Activated T-cell treated with anti-CD3 and anti-CD28 coated beads, Interleukin-2, amount 50 U/mL, for 72 hours (primary cell): Measurements from ENCODE around the gene CTNNA2. TPM values are rescaled to one million over a fixed set of nuclear protein-coding genes. Genes with fewer than 3 reads are reported as not detected.

Source experiments
- ATAC-seq, 2 donors: fragments of 150-1000 bp; cut with Tn5 transposase; replicated peaks in 1 of 2; 2 replicates each; pipeline ENCODE4 v1.10.0; 2021; ENCODE audit warnings: moderate library complexity in 2 of 2, mild to moderate bottlenecking in 1 of 2
- DNase-seq, 2 donors: peaks; one replicate each; pipeline ENCODE4 v3.0.0; 2021 to 2022; ENCODE audit warnings: mixed read lengths in 1 of 2
- H3K27ac Mint-ChIP-seq: one replicate; pipeline ENCODE4 v1.8.0; 2022; ENCODE audit warnings: mild to moderate bottlenecking, moderate library complexity, mixed read lengths
- H3K27me3 Mint-ChIP-seq: one replicate; pipeline ENCODE4 v1.8.0; 2022; ENCODE audit warnings: low read depth, mixed read lengths
- H3K36me3 Mint-ChIP-seq, 2 donors: one replicate each; pipeline ENCODE4 v1.8.0; 2022; ENCODE audit warnings: mixed read lengths in 2 of 2, mild to moderate bottlenecking in 1 of 2; ENCODE audit not compliant: insufficient read depth in 2 of 2
- H3K4me1 Mint-ChIP-seq: one replicate; pipeline ENCODE4 v1.8.0; 2022; ENCODE audit warnings: low read depth, mixed read lengths
- H3K4me3 Mint-ChIP-seq, 2 donors: one replicate each; pipeline ENCODE4 v1.8.0; 2022; ENCODE audit warnings: mild to moderate bottlenecking in 2 of 2, mixed read lengths in 2 of 2, moderate library complexity in 2 of 2
- H3K9me3 Mint-ChIP-seq, 2 donors: one replicate each; pipeline ENCODE4 v1.8.0; 2022; ENCODE audit warnings: mixed read lengths in 2 of 2
- total RNA-seq, 2 donors: library from RNA; stranded (reverse); gene quantifications; one replicate each; pipeline ENCODE4 v1.2.3, GENCODE V29; 2022

Gene CTNNA2
- total RNA-seq, 2 donors from 2014 or later = not detected

- Mint-ChIP-seq H3K36me3 (peaks cover 3 to 4% of the 10 kb centered on the region in 2 donors), H3K27ac (no peak overlapping the region), H3K27me3 (peaks cover 35% of the 10 kb centered on the region), H3K4me3 (no peak overlapping the region), H3K4me1 (no peaks in the 10 kb centered on the region), H3K9me3 (peaks cover 0 to 6% of the 10 kb centered on the region in 2 donors)
- ATAC-seq (no peak), DNase-seq (no peak)
These were observed 786.1 kb downstream of the CTNNA2 start for GRCh38 chr2:80298954-80299353.

- no peak overlapping the region for H3K4me3 Mint-ChIP-seq
- no peak for ATAC-seq
- peaks cover 3 to 4% of the 10 kb centered on the region in 2 donors for H3K36me3 Mint-ChIP-seq
- peaks cover 0 to 6% of the 10 kb centered on the region in 2 donors for H3K9me3 Mint-ChIP-seq
- no peak for DNase-seq
- H3K4me1 Mint-ChIP-seq = no peaks in the 10 kb centered on the region
- no peak overlapping the region for H3K27ac Mint-ChIP-seq
- H3K27me3 Mint-ChIP-seq = peaks cover 38% of the 10 kb centered on the region
These were observed 786.8 kb downstream of the CTNNA2 start for GRCh38 chr2:80299661-80300060.

- H3K27me3 Mint-ChIP-seq = peaks cover 44% of the 10 kb centered on the region
- no peak overlapping the region for H3K4me3 Mint-ChIP-seq
- H3K27ac Mint-ChIP-seq = no peak overlapping the region
- no peaks in the 10 kb centered on the region for H3K4me1 Mint-ChIP-seq
- peaks cover 3 to 4% of the 10 kb centered on the region in 2 donors for H3K36me3 Mint-ChIP-seq
- DNase-seq (no peak), ATAC-seq (no peak)
- peaks cover 1 to 4% of the 10 kb centered on the region in 2 donors for H3K9me3 Mint-ChIP-seq
These were observed 787.5 kb downstream of the CTNNA2 start for GRCh38 chr2:80300346-80300745.

- Mint-ChIP-seq H3K27ac (no peak overlapping the region), H3K9me3 (peaks cover 1 to 3% of the 10 kb centered on the region in 2 donors), H3K4me3 (no peak overlapping the region), H3K36me3 (peaks cover 3 to 4% of the 10 kb centered on the region in 2 donors), H3K27me3 (peaks cover 44% of the 10 kb centered on the region), H3K4me1 (no peaks in the 10 kb centered on the region)
- ATAC-seq = no peak
- DNase-seq = no peak
These were observed 788.1 kb downstream of the CTNNA2 start for GRCh38 chr2:80300954-80301353.

GRCh38 chr2:80302001-80302313 lies 789.1 kb downstream of the CTNNA2 start:
- ATAC-seq = no peak
- no peak overlapping the region for H3K4me3 Mint-ChIP-seq
- peaks cover 3 to 4% of the 10 kb centered on the region in 2 donors for H3K36me3 Mint-ChIP-seq
- peaks cover 1 to 2% of the 10 kb centered on the region in 2 donors for H3K9me3 Mint-ChIP-seq
- H3K4me1 Mint-ChIP-seq = no peaks in the 10 kb centered on the region
- DNase-seq = no peak
- no peak overlapping the region for H3K27ac Mint-ChIP-seq
- peaks cover 44% of the 10 kb centered on the region for H3K27me3 Mint-ChIP-seq

DNA sequence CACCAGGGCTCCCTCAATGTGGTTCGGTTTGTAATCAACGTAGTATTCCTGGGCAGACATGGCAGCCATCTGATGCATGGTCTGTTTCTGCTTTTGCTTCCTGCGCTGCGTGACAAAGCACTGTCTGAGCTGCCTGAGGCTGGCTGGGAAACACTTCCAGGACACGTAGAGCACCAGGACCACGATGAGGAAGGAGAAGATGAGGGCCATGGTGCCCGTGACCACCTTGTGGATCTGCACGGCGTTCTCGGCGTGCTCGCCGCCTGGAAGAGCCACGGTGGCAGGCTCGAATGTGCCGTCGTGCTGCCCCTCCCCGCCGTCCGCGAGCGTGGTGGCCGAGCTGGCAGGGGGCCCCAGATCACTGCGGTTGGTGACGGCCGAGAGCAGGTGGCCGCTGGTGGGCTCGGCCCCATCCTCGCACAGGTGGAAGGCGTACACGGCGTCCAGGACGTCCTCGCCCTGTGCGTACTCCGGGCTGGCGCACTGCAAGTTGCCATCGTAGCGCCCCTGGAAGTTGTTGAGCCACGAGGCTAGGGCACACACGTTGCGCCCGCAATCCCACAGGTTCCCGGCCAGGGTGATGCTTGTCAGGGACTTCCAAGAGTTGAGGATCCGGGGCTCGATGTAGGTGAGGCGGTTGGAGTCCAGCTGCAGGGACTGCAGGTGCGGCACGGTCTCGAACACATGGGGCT lies 789.6 kb downstream of the CTNNA2 start:
- H3K36me3 Mint-ChIP-seq = peaks cover 3 to 4% of the 10 kb centered on the region in 2 donors
- H3K4me3 Mint-ChIP-seq = no peak overlapping the region
- ATAC-seq = no peak
- H3K9me3 Mint-ChIP-seq = peaks cover 1 to 3% of the 10 kb centered on the region in 2 donors
- no peak for DNase-seq
- peaks cover 44% of the 10 kb centered on the region for H3K27me3 Mint-ChIP-seq
- no peaks in the 10 kb centered on the region for H3K4me1 Mint-ChIP-seq
- no peak overlapping the region for H3K27ac Mint-ChIP-seq

DNA sequence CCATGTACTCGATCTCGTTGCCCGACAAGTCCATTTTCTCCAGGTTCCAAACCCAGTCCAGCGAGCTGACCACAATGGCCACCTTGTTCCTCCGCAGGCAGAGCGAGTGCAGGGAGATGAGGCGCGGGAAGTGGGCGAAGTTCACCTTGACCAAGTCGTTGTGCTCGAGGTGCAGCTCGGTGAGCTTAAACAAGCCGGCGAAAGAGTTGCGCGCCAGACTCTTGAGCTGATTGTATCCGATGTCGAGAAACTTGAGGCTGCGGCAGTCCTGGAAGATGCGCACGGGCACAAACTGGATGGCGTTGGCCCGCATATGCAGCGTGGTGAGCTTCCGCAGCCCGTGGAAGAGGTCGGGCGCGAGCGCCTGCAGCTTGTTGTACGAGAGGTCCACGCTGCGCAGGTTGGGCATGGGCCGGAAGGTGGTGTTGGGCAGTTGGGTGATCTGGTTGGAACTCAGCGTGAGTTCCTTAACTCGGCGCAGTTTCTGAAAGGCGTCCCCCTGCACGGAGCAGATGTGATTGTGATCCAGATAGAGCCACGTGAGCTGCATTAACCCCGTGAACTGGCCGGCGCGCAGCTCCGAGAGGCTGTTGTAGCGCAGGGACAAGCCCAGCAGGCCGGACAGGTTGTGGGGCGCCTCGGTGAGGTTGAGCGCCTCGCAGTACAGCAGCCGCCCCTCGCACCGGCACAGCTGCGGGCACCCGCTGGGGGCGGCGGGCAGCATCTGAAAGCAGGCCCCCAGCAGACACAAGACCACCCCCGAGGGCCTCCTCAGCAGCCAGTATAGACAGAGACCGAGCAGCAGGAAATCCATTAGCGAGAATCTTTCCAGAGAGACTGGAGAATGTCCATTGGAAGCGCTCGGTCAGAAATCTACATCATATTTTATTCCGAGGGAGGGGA lies 790.4 kb downstream of the CTNNA2 start:
- ATAC-seq = no peak
- Mint-ChIP-seq H3K4me1 (no peaks in the 10 kb centered on the region), H3K9me3 (peaks cover 1 to 6% of the 10 kb centered on the region in 2 donors), H3K27me3 (peaks cover 44% of the 10 kb centered on the region), H3K27ac (no peak overlapping the region), H3K4me3 (no peak overlapping the region), H3K36me3 (peaks cover 3 to 4% of the 10 kb centered on the region in 2 donors)
- no peak for DNase-seq

GRCh38 chr2:80303909-80304837 lies 791.3 kb downstream of the CTNNA2 start, which contains the start of gene LRRTM1:
Gene LRRTM1 (minus strand): TSS chr2:80304752. CDS start chr2:80303819, 933 bp downstream.
- ATAC-seq (no peak), DNase-seq (no peak)

DNA sequence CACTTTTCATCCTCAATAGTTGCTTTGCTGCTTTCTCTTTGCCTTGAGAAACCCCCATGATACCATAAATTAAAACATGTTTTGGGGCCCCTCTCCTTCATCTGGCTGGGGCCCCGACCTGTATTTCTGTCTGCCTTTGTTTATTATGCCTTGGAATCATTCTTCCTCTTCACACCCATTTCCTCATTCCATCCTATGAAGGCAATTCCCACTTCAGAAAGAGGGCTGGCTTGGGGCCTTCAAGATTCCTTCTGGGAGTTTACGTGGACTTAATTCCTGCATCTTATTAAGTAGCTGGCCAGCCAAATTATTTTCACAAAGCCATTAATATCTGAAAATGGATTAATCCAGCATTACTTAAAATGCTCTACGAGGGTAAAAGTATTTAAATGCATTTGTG lies 798.5 kb downstream of the CTNNA2 start:
- H3K27me3 Mint-ChIP-seq = no peaks in the 10 kb centered on the region
- H3K36me3 Mint-ChIP-seq = no peaks in the 10 kb centered on the region
- DNase-seq (no peak), ATAC-seq (no peak)
- H3K4me1 Mint-ChIP-seq = no peaks in the 10 kb centered on the region
- no peak overlapping the region for H3K27ac Mint-ChIP-seq
- H3K9me3 Mint-ChIP-seq = peaks cover 7 to 11% of the 10 kb centered on the region in 2 donors
- no peak overlapping the region for H3K4me3 Mint-ChIP-seq

More at GRCh38 chr2:80303909-80304837, 791.3 kb downstream of the CTNNA2 start, which contains the start of gene LRRTM1:
- Mint-ChIP-seq H3K36me3 (peaks cover 3 to 4% of the 10 kb centered on the region in 2 donors), H3K27me3 (peaks cover 44% of the 10 kb centered on the region), H3K27ac (no peak within 1 kb of the TSS), H3K4me3 (no peak within 1 kb of the TSS), H3K9me3 (peaks cover 1 to 4% of the 10 kb centered on the region in 2 donors), H3K4me1 (no peaks in the 10 kb centered on the region)

GRCh38 chr2:80312282-80312839 lies 799.5 kb downstream of the CTNNA2 start:
- no peaks in the 10 kb centered on the region for H3K4me1 Mint-ChIP-seq
- no peak overlapping the region for H3K27ac Mint-ChIP-seq
- ATAC-seq (no peak), DNase-seq (no peak)
- H3K9me3 Mint-ChIP-seq = peaks cover 11% of the 10 kb centered on the region in 2 donors
- H3K27me3 Mint-ChIP-seq = no peaks in the 10 kb centered on the region
- H3K4me3 Mint-ChIP-seq = no peak overlapping the region
- no peaks in the 10 kb centered on the region for H3K36me3 Mint-ChIP-seq

DNA sequence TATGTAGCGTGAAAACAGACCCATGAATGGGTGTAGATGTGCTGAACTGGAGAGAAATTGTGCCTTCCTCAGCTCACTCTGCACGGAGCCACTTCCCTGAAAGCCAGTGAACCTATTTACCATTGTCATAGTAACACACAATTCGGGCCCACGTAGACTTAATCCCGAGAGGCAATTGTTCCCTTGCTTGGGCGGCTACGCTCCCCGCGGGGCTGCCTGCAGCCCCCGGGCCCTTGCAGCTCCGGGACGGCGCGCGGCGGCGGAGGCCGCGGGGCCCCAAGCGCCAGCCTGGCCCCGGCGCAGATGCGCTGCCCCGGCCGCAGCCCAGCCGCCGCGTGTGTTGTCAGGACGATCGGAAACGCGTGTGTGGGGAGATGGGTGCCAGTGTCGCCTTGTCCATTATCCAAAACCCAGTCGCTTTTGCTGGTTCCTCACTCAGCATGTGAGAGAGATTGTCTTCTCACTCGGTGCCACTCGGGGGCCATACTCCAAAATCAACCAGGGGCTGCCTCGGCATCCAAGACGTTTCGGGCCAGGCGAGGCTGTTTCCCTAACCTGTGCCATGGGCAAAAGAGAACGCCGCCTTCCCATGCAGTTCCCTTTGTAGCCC lies 809.6 kb downstream of the CTNNA2 start:
- H3K27ac Mint-ChIP-seq = no peak overlapping the region
- no peaks in the 10 kb centered on the region for H3K27me3 Mint-ChIP-seq
- ATAC-seq (no peak), DNase-seq (no peak)
- no peaks in the 10 kb centered on the region for H3K36me3 Mint-ChIP-seq
- no peak overlapping the region for H3K4me3 Mint-ChIP-seq
- peaks cover 2 to 4% of the 10 kb centered on the region in 2 donors for H3K9me3 Mint-ChIP-seq
- H3K4me1 Mint-ChIP-seq = no peaks in the 10 kb centered on the region

DNA sequence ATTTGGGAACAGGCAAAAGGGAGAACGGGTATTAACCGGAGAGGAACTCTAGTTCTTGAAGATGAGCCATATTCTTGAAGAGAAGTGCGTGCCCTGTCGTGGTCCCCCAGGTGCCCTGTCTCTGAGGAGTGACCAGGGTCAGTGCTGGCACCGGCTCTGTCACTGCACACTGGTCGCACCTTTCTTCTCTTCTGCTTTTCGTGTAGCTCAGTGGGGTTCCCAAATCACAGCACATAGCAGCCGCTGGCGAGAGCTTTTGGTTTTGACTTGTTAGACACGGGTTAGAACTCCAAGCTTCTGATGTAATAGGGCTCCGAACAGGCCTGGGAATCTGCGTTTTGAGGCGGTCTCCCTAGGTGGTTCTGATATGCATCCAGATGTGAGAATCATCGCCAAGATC lies 810.1 kb downstream of the CTNNA2 start:
- Mint-ChIP-seq H3K27me3 (no peaks in the 10 kb centered on the region), H3K4me1 (no peaks in the 10 kb centered on the region), H3K9me3 (peaks cover 0 to 1% of the 10 kb centered on the region in 2 donors), H3K4me3 (no peak overlapping the region), H3K27ac (no peak overlapping the region), H3K36me3 (no peaks in the 10 kb centered on the region)
- DNase-seq = no peak
- ATAC-seq = no peak
